Brain microvascular endothelial cell (primary cell): ENCODE measurements around the gene MYBPC3.

Experiments
- DNase-seq: peaks from one replicate; pipeline ENCODE4 v3.0.0-alpha.2; 2020
- H3K27ac ChIP-seq: fragments of 250-450 bp; sonication (Bioruptor Pico); 2 replicates; pipeline ENCODE4 v1.5.1; 2020; ENCODE audit warnings: mild to moderate bottlenecking, moderate library complexity
- H3K27me3 ChIP-seq: fragments of 250-450 bp; sonication (Bioruptor Pico); replicated peaks from 2 replicates; pipeline ENCODE4 v1.5.1; 2020; ENCODE audit warnings: mild to moderate bottlenecking
- H3K36me3 ChIP-seq: fragments of 250-450 bp; sonication (Bioruptor Pico); replicated peaks from 2 replicates; pipeline ENCODE4 v1.5.1; 2020; ENCODE audit warnings: mild to moderate bottlenecking
- H3K4me3 ChIP-seq: 2 replicates; pipeline ENCODE4 v1.5.1; 2011; ENCODE audit warnings: low read depth, mild to moderate bottlenecking, control low read depth, low read length, moderate library complexity
- CTCF ChIP-seq: IDR thresholded peaks from 2 replicates; pipeline ENCODE4 v1.5.1; 2011; ENCODE audit warnings: low read depth, mild to moderate bottlenecking, moderate library complexity, low read length, control low read depth, inconsistent platforms; ENCODE audit errors: missing control alignments
- in situ Hi-C: cut with HindIII; loops from 2 replicates; pipeline ENCODE4 v1.10.0; 2017; ENCODE audit warnings: low sequenced_read_pairs, low pct_ligation_motif_present

The MYBPC3 gene

GRCh38 chr11:47354913-47355282, 2.4 kb upstream of the MYBPC3 start:
- Histone ChIP-seq H3K4me3 (peak overlapping the region; percentile 26), H3K27ac (no peak overlapping the region), H3K27me3 (no peaks in the 10 kb centered on the region), H3K36me3 (no peaks in the 10 kb centered on the region)
- DNase-seq, result no peak
- no peak for TF ChIP-seq CTCF
- in situ Hi-C loops, result no loop called here

GRCh38 chr11:47353978-47354774, 1.7 kb upstream of the MYBPC3 start:
- no peaks in the 10 kb centered on the region for H3K27me3 ChIP-seq
- no peaks in the 10 kb centered on the region for H3K36me3 ChIP-seq
- TF ChIP-seq CTCF, result no peak
- DNase-seq, result no peak
- in situ Hi-C loops, result no loop called here
- H3K27ac ChIP-seq, result no peak overlapping the region
- H3K4me3 ChIP-seq, result no peak overlapping the region

- no peak overlapping the region for H3K27ac ChIP-seq
- TF ChIP-seq CTCF, result no peak
- DNase-seq, result no peak
- H3K27me3 ChIP-seq, result no peaks in the 10 kb centered on the region
- in situ Hi-C loops, result no loop called here
- no peaks in the 10 kb centered on the region for H3K36me3 ChIP-seq
- H3K4me3 ChIP-seq, result no peak overlapping the region
Measured at GRCh38 chr11:47351156-47352126, 1.1 kb downstream of the MYBPC3 start.

- no peak overlapping the region for H3K27ac ChIP-seq
- no peak for DNase-seq
- no peaks in the 10 kb centered on the region for H3K36me3 ChIP-seq
- in situ Hi-C loops, result no loop called here
- H3K27me3 ChIP-seq, result peaks cover 2% of the 10 kb centered on the region
- H3K4me3 ChIP-seq, result no peak overlapping the region
- TF ChIP-seq CTCF, result no peak
Measured at GRCh38 chr11:47350315-47350714, 2.2 kb downstream of the MYBPC3 start.

- Histone ChIP-seq H3K27ac (no peak overlapping the region), H3K36me3 (no peaks in the 10 kb centered on the region), H3K4me3 (no peak overlapping the region), H3K27me3 (peaks cover 2% of the 10 kb centered on the region)
- TF ChIP-seq CTCF, result no peak
- in situ Hi-C loops, result no loop called here
- no peak for DNase-seq
Measured at GRCh38 chr11:47349521-47350095, 2.9 kb downstream of the MYBPC3 start.
